Measurements from ENCODE around the gene ZPR1. TPM values are rescaled to one million over a fixed set of nuclear protein-coding genes. Genes with fewer than 3 reads are reported as not detected.
"Not testable (repeated sequence)": the region's sequence is repeated elsewhere in the genome, so short reads cannot be mapped to it uniquely, and the experiment has no call there.

The ZPR1 gene
- polyA plus RNA-seq (2013, experiment 1 of 2; ENCODE audit: insufficient read length): 76.6 TPM
- 80.2 TPM for polyA plus RNA-seq (2013, experiment 2 of 2; ENCODE audit: insufficient read length)

- peak; percentile 71 for DNase-seq
Measured at GRCh38 chr11:116787786-116788486, at the start of gene ZPR1. TSS of gene ZPR1 (minus strand) at chr11:116788023. CDS start at chr11:116787990, 33 bp downstream.

GRCh38 chr11:116836632-116836991 is 48.8 kb upstream of the ZPR1 start:
- no peak for DNase-seq

- peak; percentile 93 for DNase-seq
Measured at GRCh38 chr11:116835791-116836631, 48.2 kb upstream of the ZPR1 start.

GRCh38 chr11:116835042-116835772 is 47.4 kb upstream of the ZPR1 start:
- DNase-seq: no peak

- DNase-seq: not testable (repeated sequence)
Measured at GRCh38 chr11:116834535-116835041, 46.8 kb upstream of the ZPR1 start.

GRCh38 chr11:116833816-116834534 is 46.2 kb upstream of the ZPR1 start:
- DNase-seq: no peak

- DNase-seq: no peak
Measured at GRCh38 chr11:116833491-116833815, 45.6 kb upstream of the ZPR1 start.

- DNase-seq: no peak
Measured at GRCh38 chr11:116832350-116833290, 44.8 kb upstream of the ZPR1 start.

GRCh38 chr11:116831790-116832349 is 44.0 kb upstream of the ZPR1 start:
- DNase-seq: no peak

- DNase-seq: no peak
Measured at GRCh38 chr11:116830184-116830912, 42.5 kb upstream of the ZPR1 start.

- peak; percentile 79 for DNase-seq
Measured at GRCh38 chr11:116829525-116830183, 41.8 kb upstream of the ZPR1 start, which contains the start of gene APOC3. TSS of gene APOC3 (plus strand) at chr11:116829907. CDS start at chr11:116830583, 676 bp downstream.

GRCh38 chr11:116828632-116829524 is 41.1 kb upstream of the ZPR1 start:
- no peak for DNase-seq

GRCh38 chr11:116827461-116827860 is 39.6 kb upstream of the ZPR1 start:
- no peak for DNase-seq

- no peak for DNase-seq
Measured at GRCh38 chr11:116826751-116827431, 39.1 kb upstream of the ZPR1 start.

- no peak for DNase-seq
Measured at GRCh38 chr11:116825854-116826750, 38.3 kb upstream of the ZPR1 start.

GRCh38 chr11:116825434-116825833 is 37.6 kb upstream of the ZPR1 start:
- DNase-seq: no peak

All from fibroblast of skin of scalp (primary cell).